Astrocyte (in vitro differentiated cells and primary cell): Measurements from ENCODE around the gene TNFAIP1.

ENCODE experiments used
- EZH2 ChIP-seq: IDR thresholded peaks from 2 replicates; pipeline ENCODE4 v1.6.1; 2012; ENCODE audit warnings: mild to moderate bottlenecking, low read length, inconsistent platforms; ENCODE audit not compliant: insufficient read depth
- TF ChIP-seq, protein P1 (sequence below): IDR thresholded peaks from 2 replicates; pipeline ENCODE4 v1.5.1; 2011; ENCODE audit warnings: low read depth, mild to moderate bottlenecking, inconsistent platforms, low read length, moderate library complexity; ENCODE audit not compliant: insufficient read depth

DNA sequence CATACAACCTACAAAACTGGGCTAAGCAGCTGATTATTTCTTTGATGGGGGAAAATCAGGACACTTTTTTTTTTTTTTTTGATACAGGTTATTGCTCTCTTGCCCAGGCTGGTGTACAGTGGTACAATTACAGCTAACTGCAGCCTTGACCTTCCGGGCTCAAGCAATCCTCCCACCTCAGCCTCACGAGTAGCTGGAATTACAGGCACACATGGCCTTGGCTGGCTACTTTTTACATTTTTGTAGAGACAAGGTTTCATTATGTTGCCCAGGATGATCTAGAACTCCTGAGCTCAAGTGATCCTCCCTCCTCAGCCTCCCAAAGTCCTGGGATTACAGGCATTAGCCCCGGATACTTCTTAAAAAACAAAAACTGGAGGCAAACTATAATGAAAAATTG is 37.1 kb upstream of the TNFAIP1 start:
- TF ChIP-seq, protein P1, sequence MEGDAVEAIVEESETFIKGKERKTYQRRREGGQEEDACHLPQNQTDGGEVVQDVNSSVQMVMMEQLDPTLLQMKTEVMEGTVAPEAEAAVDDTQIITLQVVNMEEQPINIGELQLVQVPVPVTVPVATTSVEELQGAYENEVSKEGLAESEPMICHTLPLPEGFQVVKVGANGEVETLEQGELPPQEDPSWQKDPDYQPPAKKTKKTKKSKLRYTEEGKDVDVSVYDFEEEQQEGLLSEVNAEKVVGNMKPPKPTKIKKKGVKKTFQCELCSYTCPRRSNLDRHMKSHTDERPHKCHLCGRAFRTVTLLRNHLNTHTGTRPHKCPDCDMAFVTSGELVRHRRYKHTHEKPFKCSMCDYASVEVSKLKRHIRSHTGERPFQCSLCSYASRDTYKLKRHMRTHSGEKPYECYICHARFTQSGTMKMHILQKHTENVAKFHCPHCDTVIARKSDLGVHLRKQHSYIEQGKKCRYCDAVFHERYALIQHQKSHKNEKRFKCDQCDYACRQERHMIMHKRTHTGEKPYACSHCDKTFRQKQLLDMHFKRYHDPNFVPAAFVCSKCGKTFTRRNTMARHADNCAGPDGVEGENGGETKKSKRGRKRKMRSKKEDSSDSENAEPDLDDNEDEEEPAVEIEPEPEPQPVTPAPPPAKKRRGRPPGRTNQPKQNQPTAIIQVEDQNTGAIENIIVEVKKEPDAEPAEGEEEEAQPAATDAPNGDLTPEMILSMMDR, result no peak
- no peak for TF ChIP-seq EZH2
